CD14-positive monocyte (primary cell): ENCODE results near the gene TERT. TPM values are rescaled to one million over a fixed set of nuclear protein-coding genes. Genes with fewer than 3 reads are reported as not detected.

ENCODE experiments used
- DNase-seq, 3 donors: peaks; one replicate each; pipeline ENCODE4 v3.0.0-alpha.2; 2011 to 2022
- H2AFZ ChIP-seq: 2 replicates; pipeline ENCODE4 v1.6.0; 2012; ENCODE audit warnings: mild to moderate bottlenecking, low read depth, low read length, inconsistent platforms; ENCODE audit not compliant: insufficient read depth, poor library complexity, severe bottlenecking
- H3K27ac ChIP-seq, 2 donors: 1 replicate in 1 of 2; 2 replicates in 1 of 2; pipeline ENCODE4 v1.5.1; 2012 to 2013; ENCODE audit warnings: low read length in 2 of 2, control low read depth in 1 of 2, inconsistent platforms in 1 of 2, low read depth in 1 of 2, mild to moderate bottlenecking in 1 of 2
- H3K27me3 ChIP-seq, 2 donors: one replicate each; pipeline versions ENCODE4 v1.6.0 to v1.6.1; 2011 to 2013; ENCODE audit warnings: low read length in 2 of 2; ENCODE audit not compliant: control insufficient read depth in 2 of 2, insufficient read depth in 2 of 2
- H3K36me3 ChIP-seq, 2 donors: replicated peaks in 1 of 2; 1 replicate in 1 of 2; 2 replicates in 1 of 2; pipeline versions ENCODE4 v1.5.1 to v1.6.1; 2012 to 2013; ENCODE audit warnings: low read length in 2 of 2, control low read depth in 1 of 2, inconsistent platforms in 1 of 2, mild to moderate bottlenecking in 1 of 2; ENCODE audit not compliant: insufficient read depth in 2 of 2, control insufficient read depth in 1 of 2
- H3K4me1 ChIP-seq, 2 donors: 1 replicate in 1 of 2; 2 replicates in 1 of 2; pipeline versions ENCODE4 v1.5.1 to v1.6.1; 2012 to 2013; ENCODE audit warnings: low read length in 2 of 2, control low read depth in 1 of 2, inconsistent platforms in 1 of 2, mild to moderate bottlenecking in 1 of 2, moderate library complexity in 1 of 2; ENCODE audit not compliant: insufficient read depth in 2 of 2, control insufficient read depth in 1 of 2
- H3K4me2 ChIP-seq: replicated peaks from 2 replicates; pipeline ENCODE3; 2012; ENCODE audit warnings: low read length, moderate library complexity, mild to moderate bottlenecking; ENCODE audit not compliant: poor library complexity, severe bottlenecking; ENCODE audit errors: extremely low read depth
- H3K4me3 ChIP-seq, 3 experiments: fragments of 200-600 bp in 1 of 3; sonication (generic) in 1 of 3; replicated peaks in 1 of 3; 1 replicate in 2 of 3; 2 replicates in 1 of 3; pipeline ENCODE4 v1.5.1; 2011 to 2013; ENCODE audit warnings: low read length in 3 of 3, mild to moderate bottlenecking in 3 of 3, control low read depth in 2 of 3, low read depth in 2 of 3, inconsistent platforms in 1 of 3, moderate library complexity in 1 of 3
- H3K79me2 ChIP-seq: 2 replicates; pipeline ENCODE4 v1.6.0; 2012; ENCODE audit warnings: mild to moderate bottlenecking, control low read depth, inconsistent platforms, low read length, moderate library complexity; ENCODE audit not compliant: insufficient read depth
- H3K9ac ChIP-seq: 2 replicates; pipeline ENCODE4 v1.6.0; 2017; ENCODE audit warnings: low read length, mild to moderate bottlenecking; ENCODE audit not compliant: insufficient read depth, poor library complexity, severe bottlenecking
- H3K9me3 ChIP-seq, 2 donors: replicated peaks in 1 of 2; 1 replicate in 1 of 2; 2 replicates in 1 of 2; pipeline versions ENCODE4 v1.5.1 to v1.6.1; 2012 to 2013; ENCODE audit warnings: low read length in 2 of 2, control low read depth in 1 of 2; ENCODE audit not compliant: control insufficient read depth in 1 of 2, insufficient read depth in 1 of 2
- H4K20me1 ChIP-seq: 2 replicates; pipeline ENCODE4 v1.6.0; 2012; ENCODE audit warnings: mild to moderate bottlenecking, low read length, control low read depth, moderate library complexity; ENCODE audit not compliant: insufficient read depth
- H3K27ac Mint-ChIP-seq, 7 donors: one replicate each; pipeline ENCODE4 v1.8.0; 2020; ENCODE audit warnings: mild to moderate bottlenecking in 7 of 7, mixed read lengths in 7 of 7, moderate library complexity in 6 of 7, inconsistent platforms in 2 of 7
- H3K27me3 Mint-ChIP-seq, 3 donors: one replicate each; pipeline ENCODE4 v1.8.0; 2021 to 2022; ENCODE audit warnings: low read depth in 3 of 3, mild to moderate bottlenecking in 3 of 3, mixed read lengths in 3 of 3, moderate library complexity in 3 of 3, inconsistent platforms in 1 of 3
- H3K36me3 Mint-ChIP-seq, 2 donors: one replicate each; pipeline ENCODE4 v1.8.0; 2020; ENCODE audit warnings: mixed read lengths in 2 of 2, inconsistent platforms in 1 of 2, mild to moderate bottlenecking in 1 of 2
- H3K4me1 Mint-ChIP-seq: one replicate; pipeline ENCODE4 v1.8.0; 2020; ENCODE audit warnings: mild to moderate bottlenecking, mixed read lengths
- H3K4me3 Mint-ChIP-seq, 2 donors: one replicate each; pipeline ENCODE4 v1.8.0; 2020; ENCODE audit warnings: mild to moderate bottlenecking in 2 of 2, mixed read lengths in 2 of 2, moderate library complexity in 1 of 2
- H3K9me3 Mint-ChIP-seq, 7 donors: one replicate each; pipeline ENCODE4 v1.8.0; 2020 to 2022; ENCODE audit warnings: mixed read lengths in 7 of 7, mild to moderate bottlenecking in 6 of 7, moderate library complexity in 6 of 7, inconsistent platforms in 2 of 7
- WGBS: methylation state at CpG from one replicate; pipeline ENCODE4 v1.1.5; 2013; ENCODE audit warnings: missing lambda C conversion rate; ENCODE audit not compliant: insufficient coverage; 5-methylcytosine and 5-hydroxymethylcytosine counted together
- intact Hi-C, 2 donors: fragments of 100-400 bp; cut with micrococcal nuclease; formaldehyde crosslinking; loops; one replicate each; pipeline versions ENCODE4 v1.15.0 to v1.15.1; 2023
- polyA plus RNA-seq, 3 donors: library from polyadenylated mRNA; depleted of rRNA in 1 of 3; unstranded in 2 of 3; stranded (reverse) in 1 of 3; fragments of 300-500 nt in 2 of 3; fragments of >200 nt in 1 of 3; fragmentation: Illumina TruSeq in 2 of 3; gene quantifications; 1 replicate in 2 of 3; 2 replicates in 1 of 3; pipeline ENCODE4 v1.2.3, GENCODE V29; 2012 to 2021
- TF ChIP-seq, protein P1 (sequence below): fragments of 200-600 bp; IDR thresholded peaks from one replicate; pipeline ENCODE4 v1.8.0; 2022; ENCODE audit warnings: antibody characterized with exemption, mild to moderate bottlenecking

TERT gene
- polyA plus RNA-seq, 3 donors, result not detected

DNA sequence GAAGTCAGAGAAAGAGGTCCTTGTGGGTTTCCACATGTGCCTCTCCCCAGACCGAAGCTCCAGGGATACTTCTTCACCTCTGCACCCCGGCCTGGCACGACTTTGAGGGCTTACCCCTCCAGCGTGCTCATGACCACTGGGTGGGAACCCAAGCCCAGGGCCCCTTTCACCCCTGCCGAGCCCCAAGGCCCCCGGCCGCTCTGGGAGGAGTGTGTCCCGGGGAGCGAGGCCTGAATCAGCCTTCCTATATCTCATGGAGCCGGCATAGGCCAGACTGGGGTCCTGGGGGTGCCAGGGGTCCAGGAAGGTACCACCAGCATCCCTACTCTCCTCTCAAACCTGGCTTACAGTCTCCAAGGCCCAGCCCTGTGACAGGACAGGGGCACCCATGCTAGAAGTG lies 17.1 kb downstream of the TERT start:
- peaks cover 0 to 4% (median 2%) of the 10 kb centered on the region in 3 donors for H3K27me3 Mint-ChIP-seq
- no peaks in the 10 kb centered on the region for H3K79me2 ChIP-seq
- no peaks in the 10 kb centered on the region for H3K27me3 ChIP-seq
- intact Hi-C loops, result no loop called here
- no peaks in the 10 kb centered on the region for H3K4me1 ChIP-seq
- no peak overlapping the region for H3K4me2 ChIP-seq
- H3K4me1 Mint-ChIP-seq, result no peaks in the 10 kb centered on the region
- DNase-seq, result no peak
- H3K9me3 Mint-ChIP-seq, result peaks cover 33 to 68% (median 53%) of the 10 kb centered on the region in 7 donors
- no peak overlapping the region for H3K4me3 ChIP-seq
- no peak overlapping the region for H3K4me3 Mint-ChIP-seq
- H3K9ac ChIP-seq, result no peak overlapping the region
- H3K27ac ChIP-seq, result no peak overlapping the region
- H2AFZ ChIP-seq, result no peak overlapping the region
- 100% methylated on average over 1 of the region's 10 CpGs for whole genome bisulfite sequencing
- no peaks in the 10 kb centered on the region for H3K36me3 Mint-ChIP-seq
- H3K9me3 ChIP-seq, result peaks cover 31 to 74% of the 10 kb centered on the region in 2 donors
- TF ChIP-seq, protein P1, sequence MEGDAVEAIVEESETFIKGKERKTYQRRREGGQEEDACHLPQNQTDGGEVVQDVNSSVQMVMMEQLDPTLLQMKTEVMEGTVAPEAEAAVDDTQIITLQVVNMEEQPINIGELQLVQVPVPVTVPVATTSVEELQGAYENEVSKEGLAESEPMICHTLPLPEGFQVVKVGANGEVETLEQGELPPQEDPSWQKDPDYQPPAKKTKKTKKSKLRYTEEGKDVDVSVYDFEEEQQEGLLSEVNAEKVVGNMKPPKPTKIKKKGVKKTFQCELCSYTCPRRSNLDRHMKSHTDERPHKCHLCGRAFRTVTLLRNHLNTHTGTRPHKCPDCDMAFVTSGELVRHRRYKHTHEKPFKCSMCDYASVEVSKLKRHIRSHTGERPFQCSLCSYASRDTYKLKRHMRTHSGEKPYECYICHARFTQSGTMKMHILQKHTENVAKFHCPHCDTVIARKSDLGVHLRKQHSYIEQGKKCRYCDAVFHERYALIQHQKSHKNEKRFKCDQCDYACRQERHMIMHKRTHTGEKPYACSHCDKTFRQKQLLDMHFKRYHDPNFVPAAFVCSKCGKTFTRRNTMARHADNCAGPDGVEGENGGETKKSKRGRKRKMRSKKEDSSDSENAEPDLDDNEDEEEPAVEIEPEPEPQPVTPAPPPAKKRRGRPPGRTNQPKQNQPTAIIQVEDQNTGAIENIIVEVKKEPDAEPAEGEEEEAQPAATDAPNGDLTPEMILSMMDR, result no peak
- H4K20me1 ChIP-seq, result no peaks in the 10 kb centered on the region
- H3K36me3 ChIP-seq, result no peaks in the 10 kb centered on the region
- no peak overlapping the region for H3K27ac Mint-ChIP-seq

DNA sequence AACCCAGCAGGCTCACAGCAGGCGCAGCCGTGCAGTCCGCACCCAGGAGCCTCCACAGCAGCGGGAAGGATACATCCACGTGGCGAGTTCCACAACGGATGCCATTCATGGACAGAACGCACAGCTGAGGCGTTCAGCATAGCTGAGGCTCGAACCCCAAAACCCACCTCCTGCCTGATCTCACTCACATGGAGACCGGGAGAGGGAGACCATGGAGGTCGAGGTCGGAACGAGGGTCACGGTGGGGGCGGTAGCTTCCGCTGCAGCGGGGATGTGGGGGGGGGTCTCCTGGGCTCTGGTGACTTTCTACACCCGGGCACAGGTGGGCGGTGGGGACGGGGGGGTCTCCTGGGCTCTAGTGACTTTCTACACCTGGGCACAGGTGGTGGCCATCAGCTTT lies 17.5 kb downstream of the TERT start:
- no peaks in the 10 kb centered on the region for H3K36me3 ChIP-seq
- H3K4me1 ChIP-seq, result no peaks in the 10 kb centered on the region
- no peak overlapping the region for H3K27ac Mint-ChIP-seq
- H3K4me1 Mint-ChIP-seq, result no peaks in the 10 kb centered on the region
- H3K27ac ChIP-seq, result no peak overlapping the region
- H3K27me3 ChIP-seq, result no peaks in the 10 kb centered on the region
- H3K4me3 ChIP-seq, result no peak overlapping the region
- WGBS, result 87% methylated on average over 9 of the region's 21 CpGs
- intact Hi-C loops, result no loop called here
- no peak overlapping the region for H3K4me2 ChIP-seq
- H3K9me3 ChIP-seq, result peaks cover 31 to 74% of the 10 kb centered on the region in 2 donors
- TF ChIP-seq, protein P1, result no peak
- H3K9ac ChIP-seq, result no peak overlapping the region
- DNase-seq, result no peak
- peaks cover 0 to 4% (median 2%) of the 10 kb centered on the region in 3 donors for H3K27me3 Mint-ChIP-seq
- H2AFZ ChIP-seq, result no peak overlapping the region
- H4K20me1 ChIP-seq, result no peaks in the 10 kb centered on the region
- no peaks in the 10 kb centered on the region for H3K79me2 ChIP-seq
- no peaks in the 10 kb centered on the region for H3K36me3 Mint-ChIP-seq
- H3K4me3 Mint-ChIP-seq, result no peak overlapping the region
- H3K9me3 Mint-ChIP-seq, result peaks cover 34 to 69% (median 53%) of the 10 kb centered on the region in 7 donors
